GM19438 (cell line): ENCODE results near the gene TMEM231.
"Not testable (repeated sequence)": the region's sequence is repeated elsewhere in the genome, so short reads cannot be mapped to it uniquely, and the experiment has no call there.

Experiments
- ATAC-seq: cut with Tn5 transposase; IDR thresholded peaks from one replicate; pipeline ENCODE4 v1.9.1; 2021; ENCODE audit warnings: low read depth; ENCODE audit not compliant: unreplicated experiment

The TMEM231 gene, protein sequence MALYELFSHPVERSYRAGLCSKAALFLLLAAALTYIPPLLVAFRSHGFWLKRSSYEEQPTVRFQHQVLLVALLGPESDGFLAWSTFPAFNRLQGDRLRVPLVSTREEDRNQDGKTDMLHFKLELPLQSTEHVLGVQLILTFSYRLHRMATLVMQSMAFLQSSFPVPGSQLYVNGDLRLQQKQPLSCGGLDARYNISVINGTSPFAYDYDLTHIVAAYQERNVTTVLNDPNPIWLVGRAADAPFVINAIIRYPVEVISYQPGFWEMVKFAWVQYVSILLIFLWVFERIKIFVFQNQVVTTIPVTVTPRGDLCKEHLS

DNA sequence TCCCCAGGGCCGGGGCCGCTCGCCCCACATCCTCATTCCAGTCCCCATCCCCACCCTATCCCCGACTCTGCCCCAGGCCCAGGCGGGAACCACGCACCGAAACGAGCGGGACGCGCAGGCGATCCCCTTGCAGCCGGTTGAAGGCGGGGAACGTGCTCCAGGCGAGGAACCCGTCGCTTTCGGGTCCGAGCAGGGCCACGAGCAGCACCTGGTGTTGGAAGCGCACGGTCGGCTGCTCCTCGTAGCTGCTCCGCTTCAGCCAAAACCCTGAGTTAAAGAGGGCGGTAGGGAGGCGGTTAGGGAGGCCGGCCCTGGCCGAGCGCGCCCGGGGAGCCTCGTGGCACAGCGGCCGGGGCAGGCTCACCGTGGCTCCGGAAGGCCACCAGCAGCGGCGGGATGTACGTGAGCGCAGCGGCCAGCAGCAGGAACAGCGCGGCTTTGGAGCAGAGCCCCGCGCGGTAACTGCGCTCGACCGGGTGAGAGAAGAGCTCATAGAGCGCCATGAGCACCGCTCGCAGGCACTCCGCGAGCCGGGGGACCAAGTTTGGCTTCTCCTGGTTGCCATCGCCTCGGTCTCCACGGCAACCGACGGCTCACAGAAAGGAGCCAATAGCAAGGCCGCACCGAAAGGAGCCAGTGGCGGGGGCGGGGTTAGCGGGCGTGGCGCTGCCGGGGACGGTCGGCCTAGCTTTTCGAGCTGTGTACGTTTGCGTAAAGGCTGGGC, at the start of gene TMEM231:
Gene TMEM231 (minus strand): TSS at position 546 of the 724 bp plus-strand sequence. CDS start 43 bp downstream, at position 503.
- ATAC-seq: peak; percentile 94

DNA sequence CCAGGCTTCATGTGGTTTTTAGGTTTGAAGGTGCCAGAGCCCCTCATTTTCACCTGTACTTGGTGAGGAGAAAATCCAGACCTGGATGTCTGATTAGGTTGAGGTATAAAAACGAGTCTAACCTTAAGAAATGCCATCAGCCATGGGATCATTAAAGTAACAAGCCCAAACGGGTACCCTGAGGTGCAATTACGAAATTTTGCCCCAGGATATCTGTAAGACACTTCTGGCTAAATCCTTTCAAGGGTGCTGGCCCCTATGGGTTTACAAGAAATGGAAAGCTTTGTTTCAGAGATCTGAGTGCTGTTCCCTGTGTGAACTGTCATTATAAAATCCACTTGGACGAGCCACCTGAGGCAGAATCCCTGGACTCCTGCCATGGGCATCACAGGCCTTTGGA, 47.2 kb upstream of the TMEM231 start:
- ATAC-seq: no peak

DNA sequence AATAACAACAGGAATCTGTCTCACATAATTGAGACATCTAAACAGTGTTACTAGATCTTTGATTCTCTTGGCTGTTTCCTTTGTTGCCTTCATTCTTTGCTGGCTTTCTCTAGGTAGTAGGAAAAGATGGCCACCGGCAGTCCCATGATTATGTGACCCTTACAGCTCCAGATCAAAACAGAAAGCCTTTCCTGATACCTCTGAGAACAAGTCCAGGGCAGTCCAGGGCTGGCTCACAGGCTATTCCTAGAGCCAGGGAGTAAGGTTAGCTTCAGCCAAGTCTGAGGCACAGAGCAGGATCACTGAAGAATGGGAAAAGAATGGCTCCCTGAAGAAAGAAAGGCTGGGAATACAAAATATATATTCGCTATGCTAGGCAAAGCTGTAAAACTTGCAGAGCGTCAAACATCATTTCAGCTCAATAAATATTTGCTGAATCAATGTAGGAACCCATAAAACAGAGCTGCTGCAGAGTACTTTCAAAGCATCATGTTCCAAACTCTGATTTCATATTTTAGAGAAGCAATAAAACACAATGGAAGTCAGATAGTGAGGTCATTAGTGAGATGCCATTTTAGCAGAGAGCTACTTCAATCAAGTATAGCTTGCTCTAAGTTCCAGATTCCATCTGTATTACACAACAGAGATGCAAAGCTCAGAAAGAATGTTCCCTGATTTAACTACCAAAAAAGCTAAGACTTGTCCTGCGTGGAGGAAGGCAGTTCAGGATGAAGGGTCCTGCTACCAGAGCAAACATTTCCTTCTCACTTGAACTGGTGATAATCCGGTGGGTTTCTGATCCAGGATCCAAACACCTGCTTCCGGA, 43.6 kb upstream of the TMEM231 start:
- ATAC-seq: no peak

DNA sequence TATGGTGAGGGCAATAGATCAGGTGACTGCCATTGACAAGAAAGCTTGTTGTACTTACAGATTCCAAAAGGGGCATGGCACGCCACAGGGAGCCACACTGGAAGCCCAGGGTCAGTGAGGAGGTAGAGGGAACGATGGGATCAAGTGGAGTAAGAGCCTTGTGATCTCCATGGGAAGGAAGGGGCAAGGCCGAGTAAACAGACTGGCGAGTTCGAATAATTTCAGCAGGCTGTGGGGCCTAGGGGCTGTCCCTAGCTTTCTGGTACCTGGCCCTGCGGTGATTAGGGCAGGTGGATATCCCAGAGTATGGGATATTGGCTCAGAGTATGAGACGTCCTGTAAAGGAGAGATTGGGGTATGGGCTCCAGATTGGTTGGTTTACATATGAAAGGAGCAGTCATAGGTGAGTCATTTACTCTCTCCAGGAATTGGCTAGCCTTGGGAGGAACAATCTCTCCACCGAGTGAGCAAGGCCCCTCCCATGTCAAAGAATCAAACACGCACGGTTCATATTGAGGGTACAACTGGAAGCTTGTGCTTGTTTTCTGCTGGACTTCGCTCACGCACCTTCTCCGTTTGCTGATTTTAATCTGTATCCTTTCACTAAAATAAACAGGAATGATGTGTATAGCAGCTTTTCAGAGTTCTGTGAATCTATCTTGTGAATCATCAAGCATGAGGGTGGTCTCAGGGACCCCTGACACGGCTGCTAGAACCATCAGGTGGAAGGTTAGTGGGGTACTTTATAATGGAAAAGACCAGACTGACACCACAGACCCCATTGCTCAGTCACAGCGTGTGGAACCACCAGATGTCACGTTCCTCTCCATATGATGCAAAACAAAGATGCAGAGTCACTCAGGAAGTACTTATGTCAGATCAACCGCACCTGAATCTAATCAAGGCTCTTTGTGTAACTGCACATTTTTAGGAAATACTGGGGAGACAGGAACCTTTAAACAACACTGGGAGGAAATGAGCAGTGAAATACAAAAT, 38.1 kb upstream of the TMEM231 start:
- no peak for ATAC-seq

DNA sequence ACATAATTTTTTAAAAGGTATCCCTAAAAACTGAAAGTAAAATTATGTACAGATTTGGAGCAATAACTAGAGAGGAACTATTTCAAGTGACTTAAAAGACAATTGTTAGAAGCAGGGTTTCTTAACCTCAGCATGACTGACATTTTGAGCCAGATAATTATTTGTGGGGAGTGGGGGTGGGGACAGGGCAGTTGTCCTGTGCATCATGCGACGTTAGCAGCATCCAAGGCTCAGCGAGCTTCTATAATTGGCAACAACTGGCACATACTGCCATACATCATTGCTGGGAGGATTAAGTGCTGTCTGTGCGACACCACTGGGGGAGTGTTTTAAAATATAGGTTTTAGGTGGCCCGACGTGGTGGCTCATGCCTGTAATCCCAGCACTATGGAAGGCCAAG, 37.3 kb upstream of the TMEM231 start:
- no peak for ATAC-seq

DNA sequence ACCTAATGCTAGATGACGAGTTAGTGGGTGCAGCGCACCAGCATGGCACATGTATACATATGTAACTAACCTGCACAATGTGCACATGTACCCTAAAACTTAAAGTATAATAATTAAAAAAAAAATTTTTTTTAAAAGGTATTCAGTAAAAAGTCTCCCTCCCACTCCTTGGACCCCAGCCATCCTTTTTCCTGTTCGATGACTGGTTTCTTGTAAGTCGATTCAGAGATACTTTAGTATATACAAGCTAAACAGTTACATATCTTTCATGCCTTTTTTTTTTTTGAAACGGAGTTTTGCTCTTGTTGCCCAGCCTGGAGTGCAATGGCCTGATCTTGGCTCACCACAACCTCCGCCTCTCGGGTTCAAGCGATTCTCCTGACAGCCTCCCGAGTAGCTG, 35.9 kb upstream of the TMEM231 start:
- ATAC-seq: not testable (repeated sequence)

DNA sequence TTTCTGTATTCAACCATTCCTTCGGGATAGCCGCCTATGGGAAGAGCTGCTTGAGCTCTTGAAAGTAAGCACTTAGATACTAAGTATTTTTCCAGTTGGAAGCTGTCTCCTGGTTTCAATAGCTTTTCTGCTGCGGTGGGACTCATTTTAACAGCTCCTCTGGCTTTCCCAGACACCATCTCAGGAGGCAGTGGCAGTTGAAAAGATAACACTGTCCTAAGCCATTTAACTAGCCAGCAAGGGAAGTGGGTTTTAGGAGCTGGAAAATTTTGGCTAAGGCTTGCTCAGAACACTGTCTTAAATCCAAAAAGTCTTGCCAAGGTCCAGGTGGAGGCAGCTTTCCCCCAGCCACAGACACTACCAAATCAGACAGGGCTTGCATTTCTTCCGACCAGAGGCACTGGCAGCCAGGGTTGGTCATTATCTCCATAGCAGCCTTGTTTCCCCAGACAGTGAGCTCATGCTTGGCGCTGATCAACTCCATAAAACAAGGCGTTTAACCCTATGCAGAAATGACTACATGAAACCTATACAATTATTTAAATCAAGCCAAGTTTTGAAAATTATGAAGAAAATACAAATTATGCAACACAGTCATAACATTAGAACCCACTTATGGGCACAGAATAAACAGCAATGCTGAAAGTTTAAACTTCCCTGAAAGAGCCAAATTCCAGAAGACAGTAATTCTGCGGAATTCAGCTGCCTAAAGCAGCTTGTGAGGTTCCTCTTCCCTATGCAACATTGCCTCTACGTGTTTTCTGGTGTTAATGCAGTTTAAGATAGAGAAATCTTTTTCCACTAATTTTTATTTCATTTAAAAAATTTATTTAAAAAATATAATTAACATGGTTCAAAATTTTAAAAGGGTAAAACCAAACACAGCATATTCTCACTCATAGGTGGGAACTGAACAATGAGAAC, 35.1 kb upstream of the TMEM231 start:
- ATAC-seq: no peak

DNA sequence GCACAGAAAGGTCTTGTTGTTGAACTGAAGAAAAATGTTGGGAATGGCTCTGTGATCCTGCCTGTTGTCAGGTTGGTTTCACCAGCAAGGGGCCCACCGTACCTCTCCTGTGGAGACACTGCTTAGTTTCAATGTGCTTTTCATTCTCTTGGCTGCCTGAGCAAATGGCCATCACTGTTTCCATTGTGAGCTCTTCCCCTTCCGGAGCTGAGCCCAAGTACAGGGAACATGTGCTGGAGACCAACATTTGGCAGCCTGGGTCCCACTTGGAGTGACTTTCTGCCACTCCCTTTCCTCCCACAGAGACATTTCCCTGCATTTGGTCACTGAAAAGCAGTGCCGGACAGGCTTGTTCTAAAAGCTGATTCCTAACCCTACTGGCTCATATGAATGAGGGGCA, 33.3 kb upstream of the TMEM231 start:
- no peak for ATAC-seq

DNA sequence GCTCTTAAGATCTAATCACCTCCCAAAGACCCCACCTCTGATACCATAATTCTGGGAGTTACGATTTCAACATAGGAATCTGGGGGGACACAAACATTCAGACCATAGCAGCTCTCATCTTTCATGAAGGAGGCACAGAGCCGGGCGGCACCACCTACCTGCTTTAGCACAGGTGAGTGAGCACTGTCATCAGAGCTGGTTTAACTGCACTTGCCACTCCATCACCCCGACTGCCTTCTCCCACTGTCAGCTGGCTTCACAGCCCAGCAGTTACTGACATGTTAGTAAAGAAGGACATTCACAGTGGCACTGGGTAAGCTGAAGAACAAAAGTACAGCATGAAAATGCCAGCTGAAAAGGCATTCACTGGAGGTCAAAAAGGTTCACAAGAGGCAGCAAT, 32.7 kb upstream of the TMEM231 start:
- no peak for ATAC-seq

DNA sequence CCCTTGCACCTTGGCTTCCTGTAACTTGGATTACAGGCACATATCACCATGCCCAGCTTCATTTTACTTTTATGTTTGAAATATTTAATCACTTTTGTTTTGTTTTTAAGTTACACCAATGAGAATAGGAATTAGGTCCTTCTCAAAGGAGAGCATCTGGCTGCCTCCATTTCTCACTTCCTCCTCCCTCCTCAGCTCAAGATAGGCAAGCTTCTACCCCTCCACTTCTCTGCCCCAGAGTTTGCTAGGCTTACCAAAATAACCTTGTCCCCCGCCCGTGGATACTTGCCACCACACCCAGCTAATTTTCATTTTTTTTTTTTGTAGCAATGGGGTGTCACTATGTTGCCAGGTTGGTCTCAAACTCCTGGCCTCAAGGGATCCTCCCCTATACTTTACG, 28.1 kb upstream of the TMEM231 start:
- no peak for ATAC-seq

DNA sequence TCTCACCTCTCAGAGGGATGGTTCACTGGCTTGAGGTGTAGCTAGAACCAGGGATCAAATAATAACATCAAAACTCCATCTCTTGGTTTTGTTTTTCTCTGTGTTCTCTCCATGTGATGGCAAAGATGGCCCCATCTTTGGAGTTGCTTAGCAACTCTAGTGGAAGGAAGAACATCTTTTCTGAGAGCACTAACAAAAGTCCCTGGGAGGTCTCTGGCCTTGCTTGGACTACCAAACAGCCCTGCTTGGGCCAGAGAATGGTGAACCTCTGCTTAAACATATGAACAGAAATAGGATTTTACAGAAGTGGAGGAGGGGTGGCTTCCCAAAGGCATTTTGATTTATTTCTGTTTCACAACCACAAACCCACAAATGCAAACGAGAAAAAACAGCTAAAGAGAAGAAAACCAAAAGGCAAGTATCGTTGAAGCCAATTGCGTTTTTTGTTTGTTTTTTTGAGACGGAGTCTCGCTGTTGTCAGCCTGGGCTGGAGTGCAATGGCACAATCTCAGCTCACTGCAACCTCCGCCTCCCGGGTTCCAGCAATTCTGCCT, 23.3 kb upstream of the TMEM231 start:
- no peak for ATAC-seq

DNA sequence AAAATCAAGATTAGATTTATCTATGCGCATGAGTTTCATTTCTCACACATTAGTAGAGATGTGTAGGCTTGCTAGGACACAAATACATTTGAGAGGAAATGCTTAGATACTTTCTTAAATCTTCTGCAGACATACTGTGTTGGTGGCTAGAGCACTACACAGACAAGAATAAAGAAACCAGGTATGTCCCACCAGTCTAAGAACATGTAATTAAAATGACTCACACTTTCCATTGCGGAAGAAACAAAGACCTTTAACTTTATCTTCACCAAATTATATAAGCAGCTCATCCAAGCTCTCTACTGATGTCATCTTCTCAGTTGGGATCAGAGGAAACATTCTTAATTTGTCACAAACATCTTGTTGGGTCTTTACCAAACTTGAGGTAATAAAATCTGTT, 22.7 kb upstream of the TMEM231 start:
- no peak for ATAC-seq

DNA sequence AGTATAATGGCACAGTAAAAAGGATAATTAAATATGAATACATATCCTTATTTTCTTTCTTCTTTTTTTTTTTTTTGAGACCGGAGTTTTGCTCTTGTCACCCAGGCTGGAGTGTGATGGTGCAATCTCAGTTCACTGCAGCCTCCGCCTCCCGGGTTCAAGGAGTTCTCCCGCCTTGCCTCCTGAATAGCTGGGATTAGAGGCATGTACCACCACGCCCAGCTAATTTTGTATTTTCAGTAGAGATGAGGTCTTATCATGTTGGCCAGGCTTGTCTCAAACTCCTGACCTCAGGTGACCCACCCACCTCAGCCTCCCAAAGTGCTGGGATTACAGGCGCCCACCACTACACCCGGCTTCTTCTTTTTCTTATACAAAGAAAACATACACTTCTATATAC, 22.2 kb upstream of the TMEM231 start:
- ATAC-seq: no peak

DNA sequence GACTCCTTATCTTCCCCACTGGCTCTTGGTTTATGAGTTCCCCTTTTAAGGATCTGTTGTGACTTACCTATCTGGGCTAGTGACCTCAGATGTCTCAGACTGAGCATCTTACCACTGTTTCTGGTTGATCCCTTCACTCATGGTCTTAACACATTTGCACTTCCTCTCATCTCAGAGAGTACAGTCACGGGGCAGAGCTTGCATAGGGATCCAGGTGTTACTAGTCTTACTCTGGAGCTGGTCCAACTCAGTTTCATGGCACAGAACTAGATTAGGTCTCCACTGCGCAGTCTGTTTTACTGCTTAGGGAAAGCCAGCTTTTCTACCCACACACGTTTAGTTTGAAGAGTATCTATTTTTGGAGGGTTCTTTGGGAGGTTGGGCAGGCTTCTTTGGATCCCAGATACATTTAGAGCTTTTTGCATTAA, 20.3 kb upstream of the TMEM231 start:
- ATAC-seq: no peak

DNA sequence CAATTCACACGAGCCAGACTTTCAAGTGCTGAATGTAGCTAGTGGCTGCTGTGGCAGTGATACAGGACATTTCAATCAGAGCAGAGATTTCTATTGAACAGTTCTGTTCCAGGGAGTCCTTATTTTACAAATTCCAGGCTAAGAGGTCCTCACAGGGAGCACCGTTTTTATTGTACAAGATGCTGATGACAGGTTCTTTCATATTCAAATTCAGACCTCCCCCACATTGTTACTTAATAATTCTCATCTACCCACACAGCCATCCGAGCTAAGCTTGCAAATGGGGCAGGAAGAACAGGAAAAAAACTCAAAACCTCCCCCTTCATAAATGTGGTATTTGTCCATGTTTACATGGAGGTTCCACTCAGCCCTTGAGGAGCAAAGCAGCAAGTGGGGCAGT, 19.9 kb upstream of the TMEM231 start:
- ATAC-seq: no peak

DNA sequence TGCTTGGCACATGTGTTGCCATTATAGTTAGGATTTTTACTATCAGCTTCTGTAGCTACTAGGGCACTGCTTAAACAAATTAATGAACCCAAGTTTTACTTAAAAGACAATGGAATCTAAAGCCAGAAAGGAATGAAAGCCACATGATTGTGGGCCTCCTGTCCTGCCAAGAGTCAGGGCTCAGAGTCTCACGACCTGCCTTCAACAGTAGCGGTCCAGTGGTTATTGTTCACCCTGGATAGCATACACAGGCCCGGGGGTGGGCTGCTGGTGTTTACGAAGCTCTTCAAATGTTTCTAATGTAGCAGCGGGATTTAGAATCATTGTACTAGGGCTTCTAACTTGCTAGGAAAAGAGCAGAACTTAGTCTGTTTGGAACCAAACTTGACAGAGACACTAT, 17.9 kb upstream of the TMEM231 start:
- ATAC-seq: no peak

DNA sequence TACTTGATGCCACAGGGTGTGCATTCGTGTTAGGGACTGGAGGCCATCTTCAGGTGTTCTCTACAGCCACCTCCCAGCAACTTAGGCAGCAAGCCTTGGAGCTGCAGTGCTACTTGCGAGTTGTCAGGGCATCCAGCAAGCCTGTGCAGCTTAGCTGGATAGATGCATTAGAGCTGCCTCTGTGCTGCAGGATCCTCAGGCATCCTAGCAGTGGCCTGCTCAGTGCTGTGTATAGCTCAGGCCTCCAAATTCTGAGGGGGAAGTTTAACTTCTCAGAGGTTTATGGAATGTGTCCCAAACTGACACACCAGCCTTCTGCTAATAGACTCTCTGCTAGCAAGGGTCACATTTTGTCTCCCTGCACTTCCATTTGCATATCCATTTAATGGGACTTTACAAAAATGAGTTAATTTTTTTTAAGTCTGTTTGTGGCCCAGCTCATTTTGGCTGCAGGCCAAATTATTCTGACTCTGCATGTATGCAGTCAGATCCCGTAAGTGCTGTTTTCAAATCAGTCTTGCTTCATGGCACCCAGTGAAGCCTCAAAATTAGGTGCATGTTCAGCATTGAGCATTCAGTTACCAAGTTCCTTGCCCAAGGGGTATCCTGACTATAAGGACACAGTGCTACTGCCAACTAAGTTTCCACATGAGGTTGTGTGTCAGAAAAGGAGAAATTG, 17.0 kb upstream of the TMEM231 start:
- no peak for ATAC-seq

DNA sequence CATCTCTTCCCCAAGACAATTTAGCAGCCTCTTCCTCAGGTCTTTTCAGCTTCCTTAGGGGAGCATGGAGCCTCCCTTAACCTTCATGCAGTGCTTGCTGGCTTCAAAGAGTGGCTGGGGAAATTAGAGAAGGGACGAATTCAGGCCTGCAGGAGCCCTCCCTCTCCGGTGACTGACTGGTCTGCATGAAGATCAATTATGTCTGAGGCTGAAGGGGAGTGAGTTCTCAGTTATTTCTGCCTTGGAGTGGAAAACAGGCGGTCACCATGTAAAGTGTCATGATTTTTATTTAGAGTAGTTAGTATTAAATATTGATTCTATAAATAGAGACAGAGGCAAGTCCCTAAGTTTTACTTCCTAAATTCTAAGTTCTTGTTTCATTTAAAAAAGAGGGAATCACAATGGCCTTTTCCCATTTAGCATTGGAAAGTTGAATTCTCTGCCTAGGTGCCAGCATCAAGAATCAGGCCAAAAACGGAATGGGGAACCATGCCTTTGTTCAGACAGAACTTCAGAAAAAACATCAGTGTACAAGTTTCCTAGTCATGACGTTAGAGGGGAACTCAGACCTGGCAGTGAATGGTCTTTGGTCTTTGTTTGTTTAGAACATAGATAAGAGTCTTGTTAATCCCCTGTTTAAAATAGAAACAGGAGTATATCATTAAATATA, 14.5 kb upstream of the TMEM231 start:
- ATAC-seq: no peak
